ENCODE results near the gene RPUSD1.

DNA sequence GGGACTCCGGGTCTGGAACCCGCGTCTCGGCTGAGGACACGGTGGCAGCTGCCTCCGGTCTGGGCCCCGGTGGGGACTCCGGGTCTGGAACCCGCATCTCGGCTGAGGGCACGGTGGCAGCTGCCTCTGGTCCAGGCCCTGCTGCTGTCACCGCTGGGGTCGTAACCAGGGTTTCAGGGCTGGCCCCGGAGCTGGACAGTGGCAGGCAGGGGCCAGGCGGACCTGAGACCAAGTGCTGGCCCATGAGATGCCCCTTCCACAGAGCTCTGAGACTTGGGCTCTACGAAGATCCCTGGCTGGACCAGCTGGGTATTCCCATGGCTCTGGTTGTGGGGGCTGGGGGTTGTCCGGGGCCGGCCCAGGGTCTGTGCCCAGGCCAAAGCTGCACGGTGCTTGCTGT lies 3.8 kb downstream of the RPUSD1 start:
- TF ChIP-seq, protein P1, sequence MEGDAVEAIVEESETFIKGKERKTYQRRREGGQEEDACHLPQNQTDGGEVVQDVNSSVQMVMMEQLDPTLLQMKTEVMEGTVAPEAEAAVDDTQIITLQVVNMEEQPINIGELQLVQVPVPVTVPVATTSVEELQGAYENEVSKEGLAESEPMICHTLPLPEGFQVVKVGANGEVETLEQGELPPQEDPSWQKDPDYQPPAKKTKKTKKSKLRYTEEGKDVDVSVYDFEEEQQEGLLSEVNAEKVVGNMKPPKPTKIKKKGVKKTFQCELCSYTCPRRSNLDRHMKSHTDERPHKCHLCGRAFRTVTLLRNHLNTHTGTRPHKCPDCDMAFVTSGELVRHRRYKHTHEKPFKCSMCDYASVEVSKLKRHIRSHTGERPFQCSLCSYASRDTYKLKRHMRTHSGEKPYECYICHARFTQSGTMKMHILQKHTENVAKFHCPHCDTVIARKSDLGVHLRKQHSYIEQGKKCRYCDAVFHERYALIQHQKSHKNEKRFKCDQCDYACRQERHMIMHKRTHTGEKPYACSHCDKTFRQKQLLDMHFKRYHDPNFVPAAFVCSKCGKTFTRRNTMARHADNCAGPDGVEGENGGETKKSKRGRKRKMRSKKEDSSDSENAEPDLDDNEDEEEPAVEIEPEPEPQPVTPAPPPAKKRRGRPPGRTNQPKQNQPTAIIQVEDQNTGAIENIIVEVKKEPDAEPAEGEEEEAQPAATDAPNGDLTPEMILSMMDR (IDR thresholded peaks at IDR 0.05; ENCODE audit: poor library complexity), result no peak
- TF ChIP-seq EZH2 (IDR thresholded peaks at IDR 0.05; ENCODE audit: borderline replicate concordance) (no peak), EZH2phosphoT487 (IDR thresholded peaks at IDR 0.05; ENCODE audit: low read depth, severe bottlenecking, unreplicated experiment) (no peak)
